T-helper 1 cell (primary cell): ENCODE results near the gene EFR3B.

Experiments
- DNase-seq, 5 donors: peaks; one replicate each; pipeline ENCODE4 v3.0.0-alpha.2; 2012 to 2020

EFR3B gene

GRCh38 chr2:25190536-25190935 lies 148.7 kb downstream of the EFR3B start:
- no peak for DNase-seq

GRCh38 chr2:25194576-25195122 lies 152.8 kb downstream of the EFR3B start:
- DNase-seq: no peak

GRCh38 chr2:25197336-25198208 lies 155.7 kb downstream of the EFR3B start:
- DNase-seq: no peak

GRCh38 chr2:25198209-25198525 lies 156.3 kb downstream of the EFR3B start:
- no peak for DNase-seq

GRCh38 chr2:25198576-25198975 lies 156.7 kb downstream of the EFR3B start:
- DNase-seq: no peak

GRCh38 chr2:25201265-25201664 lies 159.4 kb downstream of the EFR3B start:
- no peak for DNase-seq

- DNase-seq: no peak
Measured at GRCh38 chr2:25201794-25202193, 159.9 kb downstream of the EFR3B start.

- DNase-seq: no peak
Measured at GRCh38 chr2:25202275-25202674, 160.4 kb downstream of the EFR3B start.

- DNase-seq: no peak
Measured at GRCh38 chr2:25204190-25204838, 162.4 kb downstream of the EFR3B start.

- no peak for DNase-seq
Measured at GRCh38 chr2:25207078-25207545, 165.2 kb downstream of the EFR3B start.
